Measurements from ENCODE around the gene ARMH1.

DNA sequence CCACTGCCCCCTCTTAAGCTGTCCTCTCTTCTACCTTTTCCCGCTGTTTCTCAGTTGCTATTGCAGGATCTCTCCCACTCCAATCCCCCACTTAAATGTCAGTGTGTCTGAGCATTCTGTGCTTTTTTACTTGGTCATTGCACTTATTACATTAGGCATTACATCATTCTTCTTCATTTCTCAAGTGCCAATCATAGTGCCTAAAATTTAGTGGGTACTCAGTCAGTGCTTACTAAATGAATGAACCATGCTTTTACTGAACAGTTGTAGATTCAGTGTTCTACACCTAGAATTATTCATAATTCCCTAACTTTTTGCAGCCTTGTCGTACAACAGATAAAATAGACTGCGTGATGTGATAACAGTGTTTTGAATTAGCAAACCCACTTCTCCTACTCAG, 19.4 kb downstream of the ARMH1 start:
- TF ChIP-seq POLR2A (IDR thresholded peaks at IDR 0.05; ENCODE audit: low read length) (no peak), GATA1 (IDR thresholded peaks at IDR 0.05; ENCODE audit: low read depth, low read length) (no peak)

All from erythroblast (primary cell).